DMS114 treated with DMSO at 0.1 percent for 48 hours (cell line): ENCODE data around the gene TFG.
A peak's percentile ranks its signal among the peaks of the same experiment; 100 is the strongest.

Experiments
- DNase-seq: peaks from one replicate; lab custom pipeline; 2025; ENCODE audit not compliant: unreplicated experiment; lab: John Stamatoyannopoulos, UW

Gene TFG

GRCh38 chr3:100796556-100796955 lies 87.3 kb downstream of the TFG start:
- DNase-seq, result peak; percentile 8

GRCh38 chr3:100798012-100798411 lies 88.7 kb downstream of the TFG start:
- DNase-seq, result no peak
